ENCODE results near the gene RNF44. TPM values are rescaled to one million over a fixed set of nuclear protein-coding genes. Genes with fewer than 3 reads are reported as not detected.

Gene RNF44
- total RNA-seq (2.3 and 2.6 TPM in 2 replicates), polyA plus RNA-seq (1.4 and 2.4 TPM in 2 replicates), polyA minus RNA-seq (ENCODE audit: low replicate concordance) (3.4 and 5.1 TPM in 2 replicates)
- polyA plus RNA-seq (2012) = 4.5 and 5.1 TPM in 2 replicates

DNA sequence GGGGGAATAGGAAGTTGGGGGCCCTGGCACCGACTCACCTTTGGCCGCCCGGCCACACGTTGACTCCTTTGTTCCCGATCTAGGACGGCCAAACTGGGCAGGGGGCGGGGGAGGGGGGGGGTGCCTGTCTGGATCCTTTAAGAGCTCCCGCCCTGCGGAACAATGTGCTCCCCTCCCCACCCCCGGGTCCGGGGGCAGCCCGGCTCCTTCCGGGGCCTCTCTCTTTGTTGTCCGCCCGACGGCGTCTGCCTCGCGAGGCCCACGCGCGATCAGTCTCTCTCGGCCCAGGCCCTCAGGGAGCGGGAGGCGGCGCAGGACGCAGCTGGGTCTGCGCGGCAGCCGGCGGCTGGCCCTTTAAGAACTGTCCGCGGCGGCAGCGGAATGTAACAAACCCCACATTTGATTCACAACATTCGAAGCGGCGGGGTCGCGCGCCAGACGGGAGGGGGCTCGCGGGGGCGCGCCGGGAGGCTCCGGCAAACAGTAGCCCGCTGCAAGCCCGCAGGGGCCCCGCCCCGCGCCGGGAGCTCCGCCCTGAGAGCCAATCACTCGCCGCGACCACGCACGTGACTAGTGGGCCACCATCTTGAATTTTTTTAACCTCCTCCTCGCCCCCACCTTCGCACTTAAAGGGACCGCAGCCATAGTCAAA is at the start of gene RNF44:
Gene RNF44 (minus strand): TSS at position 501 of the 652 bp plus-strand sequence. CDS start 4,930 bp downstream, outside the sequence.
- no peak for TF ChIP-seq CTCF (conservative IDR thresholded peaks at IDR 0.05 in 1 of 2, IDR thresholded peaks at IDR 0.05 in 1 of 2; ENCODE audit: low read depth in 1 of 2, low read length in 2 of 2)
- no peak for TF ChIP-seq EZH2 (IDR thresholded peaks at IDR 0.05; ENCODE audit: low read length, missing control alignments)
- H3K4me1 ChIP-seq (ENCODE audit: control insufficient read depth, extremely low read depth, insufficient read depth, low read length) = peaks cover 18% of the 10 kb centered on the region
- H4K20me1 ChIP-seq (ENCODE audit: control insufficient read depth, extremely low read depth, insufficient read depth, low read length) = no peaks in the 10 kb centered on the region
- H3K36me3 ChIP-seq (ENCODE audit: control insufficient read depth, insufficient read depth, low read length) = no peaks in the 10 kb centered on the region
- peak; percentile 97 to 98 for DNase-seq (ENCODE audit: low read depth in 2 of 2)
- peak within 1 kb of the TSS; percentile 89 for H2AFZ ChIP-seq (ENCODE audit: low read length)
- peak within 1 kb of the TSS; percentile 73 to 91 (median 88) for H3K4me3 ChIP-seq (replicated peaks in 1 of 4; ENCODE audit: control extremely low read depth in 1 of 4, insufficient read depth in 1 of 4, low read depth in 3 of 4, low read length in 4 of 4)
- H3K27me3 ChIP-seq (ENCODE audit: control insufficient read depth, insufficient read depth, low read length) = no peaks in the 10 kb centered on the region
- H3K27ac ChIP-seq (ENCODE audit: insufficient read depth, low read length) = peak within 1 kb of the TSS; percentile 94
- H3K4me2 ChIP-seq (ENCODE audit: extremely low read depth, insufficient read depth, low read length) = peak within 1 kb of the TSS; percentile 93
- no peaks in the 10 kb centered on the region for H3K9me3 ChIP-seq (ENCODE audit: control insufficient read depth, insufficient read depth, low read depth, low read length)
- peak within 1 kb of the TSS; percentile 64 for H3K9ac ChIP-seq (ENCODE audit: insufficient read depth, low read length)
- H3K79me2 ChIP-seq (ENCODE audit: control insufficient read depth, insufficient read depth, low read length) = peaks cover 17% of the 10 kb centered on the region

- no peak for DNase-seq (ENCODE audit: low read depth in 2 of 2)
- Histone ChIP-seq H3K4me1 (ENCODE audit: control insufficient read depth, extremely low read depth, insufficient read depth, low read length) (no peaks in the 10 kb centered on the region), H3K4me3 (replicated peaks in 1 of 4; ENCODE audit: control extremely low read depth in 1 of 4, insufficient read depth in 1 of 4, low read depth in 3 of 4, low read length in 4 of 4) (no peak overlapping the region), H3K27me3 (ENCODE audit: control insufficient read depth, insufficient read depth, low read length) (no peaks in the 10 kb centered on the region), H3K27ac (ENCODE audit: insufficient read depth, low read length) (no peak overlapping the region), H3K4me2 (ENCODE audit: extremely low read depth, insufficient read depth, low read length) (no peak overlapping the region), H3K9ac (ENCODE audit: insufficient read depth, low read length) (no peak overlapping the region), H2AFZ (ENCODE audit: low read length) (no peak overlapping the region), H3K79me2 (ENCODE audit: control insufficient read depth, insufficient read depth, low read length) (no peaks in the 10 kb centered on the region), H4K20me1 (ENCODE audit: control insufficient read depth, extremely low read depth, insufficient read depth, low read length) (no peaks in the 10 kb centered on the region), H3K36me3 (ENCODE audit: control insufficient read depth, insufficient read depth, low read length) (no peaks in the 10 kb centered on the region), H3K9me3 (ENCODE audit: control insufficient read depth, insufficient read depth, low read depth, low read length) (no peaks in the 10 kb centered on the region)
- no peak for TF ChIP-seq CTCF (conservative IDR thresholded peaks at IDR 0.05 in 1 of 2, IDR thresholded peaks at IDR 0.05 in 1 of 2; ENCODE audit: low read depth in 1 of 2, low read length in 2 of 2)
- no peak for TF ChIP-seq EZH2 (IDR thresholded peaks at IDR 0.05; ENCODE audit: low read length, missing control alignments)
Measured at GRCh38 chr5:176583076-176583475, 45.9 kb upstream of the RNF44 start.

DNA sequence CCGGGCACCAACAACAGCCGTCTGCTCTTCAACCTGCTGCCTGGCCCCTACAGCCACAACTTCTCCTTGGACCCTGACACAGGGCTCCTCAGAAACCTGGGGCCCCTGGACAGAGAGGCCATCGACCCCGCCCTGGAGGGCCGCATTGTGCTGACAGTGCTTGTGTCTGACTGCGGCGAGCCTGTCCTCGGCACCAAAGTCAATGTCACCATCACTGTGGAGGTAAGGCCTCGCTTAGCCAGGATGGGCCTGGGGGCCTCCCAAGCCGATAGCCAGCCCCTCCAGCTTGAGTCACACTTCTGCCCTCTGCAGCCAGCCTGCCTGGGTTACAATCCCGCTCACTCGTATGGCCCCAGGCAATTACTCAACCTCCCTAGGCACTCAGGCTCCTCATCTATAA is 44.2 kb upstream of the RNF44 start:
- Histone ChIP-seq H3K27me3 (ENCODE audit: control insufficient read depth, insufficient read depth, low read length) (no peaks in the 10 kb centered on the region), H3K27ac (ENCODE audit: insufficient read depth, low read length) (no peak overlapping the region)
- DNase-seq (ENCODE audit: low read depth in 2 of 2) = no peak

More for the DNA sequence above, 44.2 kb upstream of the RNF44 start:
- no peak for TF ChIP-seq CTCF (conservative IDR thresholded peaks at IDR 0.05 in 1 of 2, IDR thresholded peaks at IDR 0.05 in 1 of 2; ENCODE audit: low read depth in 1 of 2, low read length in 2 of 2)
- TF ChIP-seq EZH2 (IDR thresholded peaks at IDR 0.05; ENCODE audit: low read length, missing control alignments) = no peak
- Histone ChIP-seq H3K4me1 (ENCODE audit: control insufficient read depth, extremely low read depth, insufficient read depth, low read length) (no peaks in the 10 kb centered on the region), H3K4me2 (ENCODE audit: extremely low read depth, insufficient read depth, low read length) (no peak overlapping the region), H4K20me1 (ENCODE audit: control insufficient read depth, extremely low read depth, insufficient read depth, low read length) (no peaks in the 10 kb centered on the region), H3K9me3 (ENCODE audit: control insufficient read depth, insufficient read depth, low read depth, low read length) (no peaks in the 10 kb centered on the region), H3K9ac (ENCODE audit: insufficient read depth, low read length) (no peak overlapping the region), H3K4me3 (replicated peaks in 1 of 4; ENCODE audit: control extremely low read depth in 1 of 4, insufficient read depth in 1 of 4, low read depth in 3 of 4, low read length in 4 of 4) (no peak overlapping the region), H3K79me2 (ENCODE audit: control insufficient read depth, insufficient read depth, low read length) (no peaks in the 10 kb centered on the region), H3K36me3 (ENCODE audit: control insufficient read depth, insufficient read depth, low read length) (no peaks in the 10 kb centered on the region), H2AFZ (ENCODE audit: low read length) (no peak overlapping the region)

Measured in fibroblast of lung (primary cell).